H54 (cell line): ENCODE measurements around the gene PARG.
A peak's percentile ranks its signal among the peaks of the same experiment; 100 is the strongest.

ENCODE experiments used
- DNase-seq: peaks from one replicate; pipeline ENCODE4 v3.0.0; 2011; ENCODE audit warnings: low spot score, mixed read lengths; ENCODE audit not compliant: insufficient read length
- FAIRE-seq: peaks from 3 replicates; lab custom pipeline; 2011; peaks lifted over from hg19 to GRCh38; lab: Jason Lieb, UNC
- POLR2A ChIP-seq: IDR thresholded peaks from 2 replicates; pipeline ENCODE4 v1.6.1; 2011; ENCODE audit warnings: low read depth, mild to moderate bottlenecking, low read length

Gene PARG

DNA sequence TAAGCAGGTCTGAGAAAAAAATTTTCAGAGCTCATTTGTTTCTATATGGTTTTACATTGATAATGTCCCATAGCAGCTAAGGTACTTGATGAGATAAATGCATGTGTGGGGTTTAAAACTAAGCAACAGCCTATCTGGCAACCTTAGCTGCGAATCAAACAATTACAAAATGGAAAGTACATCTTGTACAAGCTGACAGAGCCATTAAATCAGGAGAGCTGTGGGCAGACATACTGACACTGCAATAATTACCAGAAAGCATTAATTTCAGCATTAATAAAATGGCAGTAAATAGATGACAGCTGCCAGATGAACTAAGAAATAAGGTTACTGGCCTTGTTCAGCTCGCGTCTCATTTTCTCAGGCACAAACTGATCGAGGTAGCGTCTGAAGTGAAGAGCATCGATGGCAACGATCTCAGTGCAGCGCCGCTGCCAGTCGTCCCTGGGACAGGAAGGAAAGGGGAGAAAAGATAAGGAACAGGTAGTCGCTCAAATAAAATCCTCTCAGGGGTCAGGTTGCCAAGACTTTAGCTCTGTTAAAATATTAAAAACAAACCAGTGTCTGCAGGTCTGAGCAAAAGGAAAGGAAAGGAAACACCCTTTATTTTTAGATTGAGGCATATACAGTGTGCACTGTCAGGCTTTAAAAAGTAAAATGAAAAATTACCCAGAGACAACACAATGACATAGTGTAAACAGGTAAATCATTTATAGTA, 100.1 kb downstream of the PARG start:
- DNase-seq (no peak), FAIRE-seq (no peak)
- TF ChIP-seq POLR2A, result no peak

GRCh38 chr10:49837685-49838084, 104.1 kb downstream of the PARG start:
- TF ChIP-seq POLR2A, result no peak
- FAIRE-seq (no peak), DNase-seq (no peak)

DNA sequence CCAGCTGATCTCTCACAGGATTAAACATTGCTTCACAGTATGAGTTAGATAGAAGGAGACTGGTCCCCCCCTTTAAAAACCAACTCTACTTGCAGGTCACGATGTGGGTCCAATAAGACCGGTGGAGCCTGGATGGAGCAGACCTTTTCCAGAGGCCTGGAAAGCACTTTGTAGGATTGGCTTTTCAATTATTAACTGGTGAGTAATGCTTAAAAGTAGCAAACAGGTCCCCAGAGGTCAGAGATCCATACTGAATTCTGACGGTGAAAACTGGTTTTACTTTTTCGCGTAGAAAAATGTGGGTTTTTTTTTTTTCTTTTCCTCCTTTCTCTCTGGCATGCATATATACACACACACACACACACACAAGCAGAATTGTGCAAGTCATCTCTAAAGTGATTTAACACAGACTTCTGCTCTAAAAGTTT, 104.8 kb downstream of the PARG start:
- TF ChIP-seq POLR2A, result no peak
- DNase-seq (no peak), FAIRE-seq (no peak)

GRCh38 chr10:49834976-49835375, 106.9 kb downstream of the PARG start:
- FAIRE-seq (no peak), DNase-seq (no peak)
- TF ChIP-seq POLR2A, result no peak

GRCh38 chr10:49834201-49834600, 107.6 kb downstream of the PARG start:
- DNase-seq (no peak), FAIRE-seq (no peak)
- TF ChIP-seq POLR2A, result no peak

GRCh38 chr10:49833168-49833567, 108.7 kb downstream of the PARG start:
- FAIRE-seq (no peak), DNase-seq (no peak)
- no peak for TF ChIP-seq POLR2A

DNA sequence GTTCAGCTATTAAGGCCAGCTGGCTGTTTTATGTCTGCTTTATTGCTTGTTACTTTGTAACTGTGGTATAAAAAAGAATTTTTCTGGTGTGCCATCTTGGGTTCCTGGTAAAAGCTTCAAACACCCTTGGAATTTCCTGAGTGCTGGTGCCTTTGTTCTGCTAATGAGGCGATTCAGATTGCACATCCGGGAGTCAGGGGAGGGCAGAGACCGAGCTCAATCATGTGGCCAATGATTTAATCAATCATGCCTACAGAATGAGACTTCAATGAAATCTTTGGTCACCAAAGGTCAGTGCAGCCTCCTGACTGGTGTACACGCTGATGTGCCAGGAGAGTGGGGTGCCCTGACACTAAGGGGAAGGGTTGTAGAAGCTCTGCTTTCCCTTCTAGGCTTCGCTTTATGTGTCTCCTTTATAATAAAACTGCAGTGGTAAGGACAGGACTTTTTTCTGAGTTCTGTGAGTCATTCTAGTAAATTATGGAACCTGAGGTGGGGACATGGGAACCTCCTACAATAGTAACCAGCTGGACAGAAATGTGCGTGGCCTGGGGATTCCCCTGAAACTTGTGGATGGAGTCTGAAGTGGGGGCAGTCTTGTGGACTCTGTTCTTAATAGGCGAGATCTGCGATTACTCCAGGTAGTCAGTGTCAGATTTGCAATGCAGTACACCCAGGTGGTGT, 110.3 kb downstream of the PARG start:
- no peak for TF ChIP-seq POLR2A
- FAIRE-seq, result peak; percentile 53

DNA sequence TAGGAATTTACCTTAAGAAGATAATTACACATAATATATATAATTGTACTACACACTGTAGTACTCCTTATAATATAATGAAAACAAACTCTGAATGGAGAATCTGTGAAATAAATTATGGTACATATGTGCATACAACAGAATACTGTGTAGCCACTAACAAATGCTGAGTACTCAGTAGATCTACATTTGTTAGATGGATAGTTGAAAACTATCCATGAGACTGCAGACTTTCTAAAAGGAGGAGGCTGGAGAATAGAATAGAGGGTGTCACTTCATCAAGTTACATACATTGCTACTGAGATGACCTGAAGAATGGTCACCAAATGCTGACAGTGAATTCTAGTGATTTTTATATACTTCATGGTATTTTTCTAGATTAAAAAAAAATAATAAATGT, 111.0 kb downstream of the PARG start:
- no peak for DNase-seq
- no peak for TF ChIP-seq POLR2A
- no peak for FAIRE-seq

More for the DNA sequence above, 110.3 kb downstream of the PARG start:
- DNase-seq, result no peak

DNA sequence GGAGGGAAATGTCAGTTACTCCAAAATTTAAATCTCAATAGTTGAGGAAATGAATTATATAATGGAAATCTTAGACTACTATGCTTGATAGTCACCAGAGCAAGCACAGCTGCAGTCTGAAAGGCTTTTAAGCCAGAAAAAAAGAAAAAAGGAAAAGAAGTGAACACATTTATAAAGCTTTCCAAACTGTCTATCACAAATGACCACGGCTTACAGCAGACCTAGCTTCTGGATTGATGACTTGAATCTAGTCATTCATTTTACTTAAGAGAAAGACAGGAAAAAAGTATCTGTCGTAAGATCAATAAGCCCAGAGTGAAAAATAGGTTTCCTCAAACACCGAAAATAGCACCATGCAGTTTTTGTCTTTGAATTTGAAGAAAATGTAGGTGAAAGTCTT, 111.8 kb downstream of the PARG start:
- DNase-seq, result no peak
- no peak for FAIRE-seq
- TF ChIP-seq POLR2A, result no peak

DNA sequence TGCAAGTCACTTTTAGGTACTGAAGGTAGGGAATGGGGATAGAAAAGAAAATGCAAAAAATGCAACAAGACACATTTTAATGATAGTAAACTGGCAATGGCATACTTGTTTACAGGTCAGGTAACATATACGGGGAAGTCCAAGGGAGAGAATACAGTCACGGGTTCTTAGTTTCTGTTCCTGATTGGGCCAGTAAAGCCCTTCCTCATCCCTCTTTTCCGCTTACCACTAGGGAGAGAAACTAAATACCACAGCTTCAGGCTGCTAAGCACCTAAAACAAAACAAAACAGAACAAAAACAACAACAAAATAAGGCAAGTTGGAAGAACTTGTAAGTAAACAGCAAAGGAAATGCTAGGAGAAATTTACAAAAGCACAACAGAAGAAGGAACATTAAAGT, 114.5 kb downstream of the PARG start:
- no peak for FAIRE-seq
- DNase-seq, result no peak

GRCh38 chr10:49819234-49819958, 122.4 kb downstream of the PARG start:
- no peak for TF ChIP-seq POLR2A
- DNase-seq (no peak), FAIRE-seq (no peak)

More for the DNA sequence above, 114.5 kb downstream of the PARG start:
- no peak for TF ChIP-seq POLR2A

DNA sequence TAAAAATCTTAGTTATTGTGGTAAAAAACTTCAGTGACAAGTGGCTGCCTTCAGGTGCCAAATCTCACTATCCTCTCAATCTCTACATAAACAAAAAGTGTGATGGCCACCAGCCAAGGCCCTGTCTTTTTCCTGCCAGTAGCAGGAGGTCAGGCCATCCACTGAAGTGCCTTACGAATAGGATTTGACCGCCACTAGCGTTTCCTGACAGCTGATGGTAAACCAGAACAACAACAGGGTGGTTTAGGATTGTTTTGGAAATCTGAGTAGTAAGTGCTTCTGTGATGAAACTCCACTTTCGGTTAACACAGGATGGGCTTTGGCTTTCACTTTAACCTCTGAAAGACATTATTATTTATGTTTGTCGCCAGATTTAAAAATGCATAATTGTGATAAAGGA, 124.0 kb downstream of the PARG start:
- no peak for TF ChIP-seq POLR2A
- DNase-seq, result no peak
- FAIRE-seq, result no peak

GRCh38 chr10:49803988-49804387, 137.8 kb downstream of the PARG start:
- TF ChIP-seq POLR2A, result no peak
- FAIRE-seq (no peak), DNase-seq (no peak)

- TF ChIP-seq POLR2A, result no peak
- FAIRE-seq (no peak), DNase-seq (no peak)
Measured at GRCh38 chr10:49798275-49798674, 143.6 kb downstream of the PARG start.
